Dermis blood vessel endothelial cell (primary cell): ENCODE measurements around the gene TMF1. TPM values are rescaled to one million over a fixed set of nuclear protein-coding genes. Genes with fewer than 3 reads are reported as not detected.
A peak's percentile ranks its signal among the peaks of the same experiment; 100 is the strongest.

Source experiments
- DNase-seq: peaks from one replicate; pipeline ENCODE4 v3.0.0; 2010
- total RNA-seq: library from RNA; depleted of rRNA; stranded (reverse); fragments of >200 nt; gene quantifications from 2 replicates; pipeline ENCODE4 v1.2.3, GENCODE V29; 2014

TMF1 gene
- total RNA-seq, 1 donor from 2014 or later = 37.8 TPM

DNA sequence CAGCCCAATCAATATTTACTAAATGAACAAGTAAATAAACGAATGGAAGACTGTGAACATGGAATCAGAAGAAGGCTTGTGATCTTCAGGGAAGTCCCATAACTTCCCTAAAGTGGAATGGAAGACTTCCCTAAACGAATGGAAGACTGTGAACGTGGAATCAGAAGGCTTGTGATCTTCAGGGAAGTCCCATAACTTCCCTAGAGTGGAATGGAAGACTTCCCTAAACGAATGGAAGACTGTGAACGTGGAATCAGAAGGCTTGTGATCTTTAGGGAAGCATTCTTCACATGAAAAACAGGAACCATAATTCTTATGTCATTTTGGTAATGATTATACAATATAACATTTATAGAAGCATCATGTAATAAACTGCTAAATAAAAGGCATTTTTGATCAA, 77.4 kb downstream of the TMF1 start:
- DNase-seq = no peak

DNA sequence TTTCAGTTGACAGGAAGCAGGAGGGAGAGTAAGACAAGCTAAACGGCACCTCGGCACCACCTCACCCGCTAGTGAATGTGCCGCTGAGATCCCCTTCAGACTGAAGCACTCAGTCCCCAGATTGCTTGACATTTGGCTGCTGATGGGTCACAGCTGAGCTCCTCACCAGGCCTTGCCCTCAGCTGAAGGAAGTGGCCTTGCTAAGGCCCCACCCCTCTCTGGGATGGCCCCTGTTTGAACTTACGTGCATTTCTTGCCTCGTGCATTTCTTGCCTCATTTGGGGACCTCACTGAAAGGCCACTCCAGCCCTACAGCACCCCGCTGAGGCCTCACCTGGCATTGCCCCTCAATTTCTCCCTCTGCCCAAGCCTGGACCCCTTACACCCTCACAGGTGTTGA, 78.5 kb downstream of the TMF1 start:
- no peak for DNase-seq

DNA sequence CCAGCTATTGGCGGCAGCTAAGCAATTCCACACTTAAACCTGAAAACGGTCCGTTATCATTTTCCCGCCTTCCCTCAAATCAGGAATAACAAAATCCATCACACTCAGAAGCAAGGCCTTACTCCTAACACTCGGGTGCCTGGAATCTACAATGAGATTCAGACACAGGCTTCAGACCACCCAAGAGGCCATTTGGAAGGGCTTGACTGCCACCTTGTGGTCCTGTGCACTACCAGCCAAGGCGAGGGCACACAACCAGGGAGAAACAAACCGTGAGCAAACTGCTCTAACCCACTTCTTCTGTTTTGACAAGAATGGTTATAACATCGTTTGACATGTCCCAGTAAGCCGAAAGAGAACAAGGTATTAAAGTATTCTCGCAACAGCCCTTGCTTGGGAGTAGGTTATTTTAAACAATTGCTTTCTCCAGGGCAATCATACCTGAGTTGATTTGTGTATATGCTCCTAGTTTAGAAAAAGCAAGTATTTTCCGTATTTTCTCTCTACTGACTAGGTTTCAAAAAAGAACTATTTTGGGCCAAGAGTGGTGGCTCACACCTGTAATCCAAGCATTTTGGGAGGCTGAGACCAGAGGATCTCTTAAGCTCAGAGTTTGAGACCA, 79.7 kb downstream of the TMF1 start:
- DNase-seq = peak; percentile 82

Other genes with a start within 250 kb of the TMF1 start
- gene TAFA4, start 119.8 kb downstream of the TMF1 start, total RNA-seq = 0.05 TPM in 1 of 2 replicates, not detected in the other
- gene EOGT, start 38.6 kb downstream of the TMF1 start, total RNA-seq = 56.6 and 70.1 TPM in 2 replicates
- 67.5 and 74.2 TPM in 2 replicates for gene UBA3, start 28.0 kb upstream of the TMF1 start, total RNA-seq
- gene ARL6IP5, start 32.6 kb upstream of the TMF1 start, total RNA-seq = 90.4 and 109 TPM in 2 replicates
- not detected in 2 replicates for gene LMOD3, start 70.3 kb upstream of the TMF1 start, total RNA-seq